Measurements from ENCODE around the gene ZNF175. TPM values are rescaled to one million over a fixed set of nuclear protein-coding genes. Genes with fewer than 3 reads are reported as not detected.

The ZNF175 gene
- total and polyA plus RNA-seq, 9 of the 15 experiments (the other 6 are each of a cell fraction or from before 2014, with no cell fraction given) = 3.7 to 37.9 (median 14.0) TPM

- Histone ChIP-seq H3K9ac (ENCODE audit: insufficient read depth in 1 of 2, low read depth in 2 of 2, low read length in 2 of 2) (no peak overlapping the region), H3K9me1 (ENCODE audit: control insufficient read depth, insufficient read depth, low read length) (no peaks in the 10 kb centered on the region), H3K9me3 (replicated peaks; ENCODE audit: control insufficient read depth, insufficient read depth, low read depth, low read length) (no peaks in the 10 kb centered on the region), H3K4me2 (ENCODE audit: insufficient read depth, low read length) (no peak overlapping the region), H4K20me1 (replicated peaks; ENCODE audit: control insufficient read depth, insufficient read depth, low read length) (no peaks in the 10 kb centered on the region), H3K27ac (ENCODE audit: extremely low read depth, low read depth, low read length) (no peak overlapping the region), H3K27me3 (ENCODE audit: control insufficient read depth in 2 of 2, insufficient read depth in 2 of 2, low read length in 2 of 2) (no peaks in the 10 kb centered on the region), H2AFZ (ENCODE audit: low read depth, low read length) (no peak overlapping the region), H3K4me3 (no peak overlapping the region), H3K79me2 (ENCODE audit: control insufficient read depth, insufficient read depth, low read length) (peaks cover 6% of the 10 kb centered on the region), H3K36me3 (ENCODE audit: control insufficient read depth, insufficient read depth, low read length) (no peaks in the 10 kb centered on the region), H3K4me1 (replicated peaks in 1 of 2; ENCODE audit: control insufficient read depth in 2 of 2, insufficient read depth in 2 of 2, low read length in 2 of 2) (peaks cover 10 to 14% of the 10 kb centered on the region in 2 experiments; a peak in 4 of 5 replicates)
- intact Hi-C loops (cut with micrococcal nuclease) (no loop called here), in situ Hi-C loops (cut with MboI) (loop anchor here (10.0 kb wide), 1 partner anchor 86 kb away; the partner anchor contains the start of gene CEACAM18)
- ChIA-PET POLR2A (interaction anchor here (0.7 to 0.9 kb wide), 2 partner anchors 12 to 15 kb away, joined by 5 to 10 read pairs; no protein-coding TSS in a partner anchor), CTCF (ENCODE audit: low intra/inter-chr PET ratio) (no interaction called here)
- FAIRE-seq (no peak), DNase-seq (ENCODE audit: extremely low read depth in 1 of 4, low spot score in 3 of 4) (no peak), ATAC-seq (no peak)
- WGBS (ENCODE audit: insufficient coverage, low coverage, missing lambda C conversion rate) = 27% methylated on average over 4 of the region's 4 CpGs
- TF ChIP-seq PKNOX1 (IDR thresholded peaks at IDR 0.05) (peak; percentile 80), PRDM10 (IDR thresholded peaks at IDR 0.05; ENCODE audit: partially characterized antibody) (peak; percentile 45), ARID2 (IDR thresholded peaks at IDR 0.05) (no peak)
- no TSS peak for BruUV-seq (replicated peaks)
Observed at GRCh38 chr19:51560339-51560738, 10.7 kb upstream of the ZNF175 start.

Data from K562 (cell line).